K562 (cell line): ENCODE results near the gene PLCB1. TPM values are rescaled to one million over a fixed set of nuclear protein-coding genes. Genes with fewer than 3 reads are reported as not detected.

Experiments used
- ATAC-seq: fragments of 200-7000 bp; cut with Tn5 transposase; 3 replicates; pipeline ENCODE4 v1.9.1; 2020; ENCODE audit warnings: moderate library complexity
- BruUV-seq: library from RNA; stranded (reverse); fragments of 400-500 nt; replicated peaks from 2 replicates; lab custom pipeline; 2021; lab: Mats Ljungman, UMichigan
- CTCF ChIA-PET: fragments of 300-600 bp; formaldehyde crosslinking; extraction: SDS; loops from one replicate; lab custom pipeline; 2021; ENCODE audit warnings: low intra/inter-chr PET ratio; lab: Yijun Ruan, JAX
- POLR2A ChIA-PET: fragments of 300-600, 350-650 bp; sonication (Branson Sonifier 250); formaldehyde crosslinking; extraction: SDS; loops from one replicate; lab custom pipeline; 2021; ENCODE audit warnings: antibody characterized with exemption, inconsistent platforms; lab: Yijun Ruan, JAX
- DNase-seq, 4 experiments: peaks; one replicate each; pipeline versions ENCODE4 v3.0.0 to v3.0.0-alpha.2; 2011 to 2018; ENCODE audit warnings: low spot score in 3 of 4, mixed read lengths in 3 of 4; ENCODE audit errors: extremely low read depth in 1 of 4
- FAIRE-seq: peaks from 2 replicates; lab custom pipeline; 2011; peaks lifted over from hg19 to GRCh38; lab: Jason Lieb, UNC
- H2AFZ ChIP-seq: 2 replicates; pipeline ENCODE4 v1.6.0; 2011; ENCODE audit warnings: low read depth, low read length, control low read depth, inconsistent platforms
- H3K27ac ChIP-seq: fragments of 200-600 bp; 3 replicates; pipeline ENCODE4 v1.8.0; 2011; ENCODE audit warnings: low read depth, mild to moderate bottlenecking, control low read depth, inconsistent platforms, low read length, moderate library complexity, mixed read lengths; ENCODE audit errors: extremely low read depth
- H3K27me3 ChIP-seq, 2 experiments: fragments of 300-600 bp in 1 of 2; 2 replicates in 1 of 2; 3 replicates in 1 of 2; pipeline versions ENCODE4 v1.6.0 to v1.8.0; 2011; ENCODE audit warnings: inconsistent platforms in 2 of 2, low read length in 2 of 2, mild to moderate bottlenecking in 1 of 2, mixed read lengths in 1 of 2, moderate library complexity in 1 of 2; ENCODE audit not compliant: control insufficient read depth in 2 of 2, insufficient read depth in 2 of 2
- H3K36me3 ChIP-seq: fragments of 300-600 bp; 3 replicates; pipeline ENCODE4 v1.8.0; 2011; ENCODE audit warnings: mild to moderate bottlenecking, low read length, inconsistent platforms; ENCODE audit not compliant: control insufficient read depth, insufficient read depth
- H3K4me1 ChIP-seq, 2 experiments: fragments of 200-600 bp in 1 of 2; replicated peaks in 1 of 2; 2 replicates in 1 of 2; 3 replicates in 1 of 2; pipeline versions ENCODE4 v1.5.1 to v1.8.0; 2011; ENCODE audit warnings: inconsistent platforms in 2 of 2, low read length in 2 of 2, mild to moderate bottlenecking in 1 of 2, mixed read lengths in 1 of 2, moderate library complexity in 1 of 2; ENCODE audit not compliant: control insufficient read depth in 2 of 2, insufficient read depth in 2 of 2
- H3K4me2 ChIP-seq: 2 replicates; pipeline ENCODE4 v1.6.1; 2011; ENCODE audit warnings: low read length, control low read depth, inconsistent platforms, mixed read lengths; ENCODE audit not compliant: insufficient read depth
- H3K4me3 ChIP-seq: fragments of 200-600 bp; sonication (generic), shearing (Covaris generic); 2 replicates; pipeline ENCODE4 v1.5.1; 2016; ENCODE audit warnings: control low read depth, inconsistent platforms
- H3K79me2 ChIP-seq: fragments of 200-600 bp; 3 replicates; pipeline ENCODE4 v1.8.0; 2011; ENCODE audit warnings: low read length, inconsistent platforms; ENCODE audit not compliant: control insufficient read depth, insufficient read depth
- H3K9ac ChIP-seq, 2 experiments: 2 replicates each; pipeline versions ENCODE4 v1.6.0 to v1.6.1; 2011; ENCODE audit warnings: low read depth in 2 of 2, low read length in 2 of 2, control low read depth in 1 of 2, inconsistent platforms in 1 of 2, mild to moderate bottlenecking in 1 of 2, mixed read lengths in 1 of 2; ENCODE audit not compliant: insufficient read depth in 1 of 2
- H3K9me1 ChIP-seq: one replicate; pipeline ENCODE4 v1.6.0; 2011; ENCODE audit warnings: inconsistent platforms, mild to moderate bottlenecking, low read length, moderate library complexity; ENCODE audit not compliant: control insufficient read depth, insufficient read depth
- H3K9me3 ChIP-seq: replicated peaks from 2 replicates; pipeline ENCODE4 v1.5.1; 2011; ENCODE audit warnings: low read depth, low read length, inconsistent platforms; ENCODE audit not compliant: control insufficient read depth, insufficient read depth
- H4K20me1 ChIP-seq: replicated peaks from 2 replicates; pipeline ENCODE4 v1.6.1; 2011; ENCODE audit warnings: low read length, inconsistent platforms, mixed read lengths; ENCODE audit not compliant: control insufficient read depth, insufficient read depth
- DNMT1 ChIP-seq: fragments of 450-650 bp; IDR thresholded peaks from 2 replicates; pipeline ENCODE4 v1.6.1; 2016; ENCODE audit warnings: antibody characterized with exemption, mild to moderate bottlenecking
- NONO ChIP-seq, 2 experiments: fragments of 200-400 bp in 1 of 2; fragments of 450-650 bp in 1 of 2; formaldehyde crosslinking in 1 of 2; IDR thresholded peaks; 2 replicates each; pipeline ENCODE4 v1.6.1; 2017; ENCODE audit warnings: low read depth in 2 of 2, mild to moderate bottlenecking in 2 of 2, moderate library complexity in 2 of 2, low read length in 1 of 2
- RB1 ChIP-seq: fragments of 450-650 bp; IDR thresholded peaks from 2 replicates; pipeline ENCODE4 v1.6.1; 2017; ENCODE audit warnings: low read depth, mild to moderate bottlenecking
- RHOXF2B ChIP-seq: fragments of 250-450 bp; sonication (Bioruptor Pico); conservative IDR thresholded peaks from 2 replicates; pipeline ENCODE4 v1.5.1; 2021
- TARDBP ChIP-seq: fragments of 450-650 bp; IDR thresholded peaks from 2 replicates; pipeline ENCODE4 v1.6.1; 2016
- THRAP3 ChIP-seq: fragments of 450-650 bp; IDR thresholded peaks from 2 replicates; pipeline ENCODE4 v1.6.1; 2016; ENCODE audit warnings: mild to moderate bottlenecking, inconsistent platforms, borderline replicate concordance
- ZKSCAN3 ChIP-seq: fragments of 250-450 bp; sonication (Bioruptor Pico); IDR thresholded peaks from 2 replicates; pipeline ENCODE4 v1.4.0; 2020
- ZSCAN32 ChIP-seq: fragments of 450-650 bp; formaldehyde crosslinking; IDR thresholded peaks from 2 replicates; pipeline ENCODE4 v1.4.0; 2020; ENCODE audit warnings: mild to moderate bottlenecking, moderate library complexity
- WGBS: fragments of 100-300 bp; shearing (Covaris generic); methylation state at CpG from one replicate; pipeline ENCODE4 v1.1.6; 2016; ENCODE audit warnings: low coverage, mixed read lengths; ENCODE audit not compliant: insufficient coverage; ENCODE audit errors: missing lambda C conversion rate; 5-methylcytosine and 5-hydroxymethylcytosine counted together
- in situ Hi-C: fragments of 300-500 bp; cut with MboI; formaldehyde crosslinking; loops from 4 replicates; pipeline ENCODE4 v1.15.0; 2018; ENCODE audit warnings: inconsistent platforms, mixed read lengths
- intact Hi-C: fragments of 100-400 bp; cut with micrococcal nuclease; formaldehyde crosslinking; loops from 2 replicates; pipeline ENCODE4 v1.14.2; 2022
- polyA plus RNA-seq, 8 experiments: library from polyadenylated mRNA; depleted of rRNA in 4 of 8; stranded (reverse) in 5 of 8; unstranded in 3 of 8; fragments of >200 nt; fragmentation: Nextera tagmentation in 2 of 8; fragmentation: Illumina TruSeq in 1 of 8; extraction: Ambion mirVana in 2 of 8; extraction: Trizol in 1 of 8; gene quantifications; 2 replicates each; pipeline versions ENCODE4 v1.2.1 to v1.2.3, GENCODE V29; 2011 to 2014; ENCODE audit warnings: inconsistent platforms in 1 of 8, missing spikeins in 1 of 8
- total RNA-seq, 7 experiments: library from RNA; depleted of rRNA in 6 of 7; stranded (reverse); fragments of >200 nt in 6 of 7; fragmentation: Illumina TruSeq in 2 of 7; extraction: Trizol in 2 of 7; gene quantifications; 2 replicates each; pipeline versions ENCODE4 v1.2.1 to v1.2.3, GENCODE V29; 2011 to 2021; ENCODE audit warnings: low replicate concordance in 1 of 7

PLCB1 gene
- total and polyA plus RNA-seq, 9 of the 15 experiments (the other 6 are each of a cell fraction or from before 2014, with no cell fraction given): 0.34 to 3.1 (median 1.3) TPM

- no peaks in the 10 kb centered on the region for H3K9me3 ChIP-seq
- no peak overlapping the region for H3K9ac ChIP-seq
- no peak for FAIRE-seq
- ChIA-PET POLR2A (interaction anchor here (0.6 to 0.8 kb wide), 2 partner anchors 165 to 333 kb away, joined by 3 read pairs; no protein-coding TSS in a partner anchor), CTCF (no interaction called here)
- H3K9me1 ChIP-seq: no peaks in the 10 kb centered on the region
- intact Hi-C loops: no loop called here
- no peaks in the 10 kb centered on the region for H4K20me1 ChIP-seq
- no peaks in the 10 kb centered on the region for H3K4me1 ChIP-seq
- no peak for DNase-seq
- H3K36me3 ChIP-seq: no peaks in the 10 kb centered on the region
- H3K27me3 ChIP-seq: no peaks in the 10 kb centered on the region
- no peaks in the 10 kb centered on the region for H3K79me2 ChIP-seq
- ATAC-seq: no peak
- TF ChIP-seq THRAP3 (no peak), DNMT1 (no peak), RB1 (no peak), ZKSCAN3 (CRISPR knock-in tag) (no peak), NONO (IDR thresholded peaks at IDR 0.05; ENCODE audit: low read depth in 2 of 2, low read length in 1 of 2) (no peak), TARDBP (no peak), RHOXF2B (no peak), ZSCAN32 (CRISPR knock-in tag) (no peak)
- TF ChIP-seq, all 486 proteins: peak for 0
- Histone ChIP-seq H3K27ac (no peak overlapping the region), H3K4me2 (no peak overlapping the region), H2AFZ (no peak overlapping the region), H3K4me3 (no peak overlapping the region)
- WGBS: 20% methylated on average over 2 of the region's 3 CpGs
- in situ Hi-C loops: no loop called here
- BruUV-seq: no TSS peak
These were observed 315.4 kb downstream of the PLCB1 start for GRCh38 chr20:8447262-8448120.
